ENCODE data around the gene ST6GALNAC1. TPM values are rescaled to one million over a fixed set of nuclear protein-coding genes. Genes with fewer than 3 reads are reported as not detected.

The ST6GALNAC1 gene
- total and polyA plus RNA-seq, 10 of the 15 experiments (the other 5 are each of a cell fraction or from before 2014, with no cell fraction given) = 0.08 TPM; not detected in 9

DNA sequence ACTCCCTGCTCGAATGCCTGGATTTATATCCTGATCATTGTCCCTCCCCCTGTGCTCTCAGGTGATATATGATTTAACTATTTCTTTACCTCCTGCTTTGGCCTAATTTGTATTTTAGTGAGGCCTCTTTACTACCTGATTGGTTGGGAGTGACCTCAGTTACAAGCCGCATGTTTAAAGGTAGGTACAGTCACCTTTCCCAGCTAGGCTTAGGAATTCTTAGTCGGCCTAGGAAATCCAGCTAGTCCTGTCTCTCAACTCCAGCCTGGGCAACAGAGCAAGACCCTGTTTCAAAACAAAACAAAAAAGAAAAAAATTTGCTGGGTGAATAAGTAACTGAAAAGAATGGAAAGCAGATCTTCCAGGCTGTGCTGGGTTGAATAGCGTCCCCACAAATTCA is 31.1 kb downstream of the ST6GALNAC1 start (continued):
- TF ChIP-seq, protein P1, sequence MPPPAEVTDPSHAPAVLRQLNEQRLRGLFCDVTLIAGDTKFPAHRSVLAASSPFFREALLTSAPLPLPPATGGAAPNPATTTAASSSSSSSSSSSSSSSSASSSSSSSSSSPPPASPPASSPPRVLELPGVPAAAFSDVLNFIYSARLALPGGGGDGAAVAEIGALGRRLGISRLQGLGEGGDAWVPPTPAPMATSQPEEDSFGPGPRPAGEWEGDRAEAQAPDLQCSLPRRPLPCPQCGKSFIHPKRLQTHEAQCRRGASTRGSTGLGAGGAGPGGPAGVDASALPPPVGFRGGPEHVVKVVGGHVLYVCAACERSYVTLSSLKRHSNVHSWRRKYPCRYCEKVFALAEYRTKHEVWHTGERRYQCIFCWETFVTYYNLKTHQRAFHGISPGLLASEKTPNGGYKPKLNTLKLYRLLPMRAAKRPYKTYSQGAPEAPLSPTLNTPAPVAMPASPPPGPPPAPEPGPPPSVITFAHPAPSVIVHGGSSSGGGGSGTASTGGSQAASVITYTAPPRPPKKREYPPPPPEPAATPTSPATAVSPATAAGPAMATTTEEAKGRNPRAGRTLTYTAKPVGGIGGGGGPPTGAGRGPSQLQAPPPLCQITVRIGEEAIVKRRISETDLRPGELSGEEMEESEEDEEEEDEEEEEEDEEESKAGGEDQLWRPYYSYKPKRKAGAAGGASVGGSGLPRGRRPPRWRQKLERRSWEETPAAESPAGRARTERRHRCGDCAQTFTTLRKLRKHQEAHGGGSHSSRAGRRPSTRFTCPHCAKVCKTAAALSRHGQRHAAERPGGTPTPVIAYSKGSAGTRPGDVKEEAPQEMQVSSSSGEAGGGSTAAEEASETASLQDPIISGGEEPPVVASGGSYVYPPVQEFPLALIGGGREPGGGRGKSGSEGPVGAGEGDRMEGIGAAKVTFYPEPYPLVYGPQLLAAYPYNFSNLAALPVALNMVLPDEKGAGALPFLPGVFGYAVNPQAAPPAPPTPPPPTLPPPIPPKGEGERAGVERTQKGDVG (CRISPR knock-in tag; IDR thresholded peaks at IDR 0.05) = no peak
- no peak for TF ChIP-seq MXI1 (IDR thresholded peaks at IDR 0.05; ENCODE audit: low read depth, low read length)

DNA sequence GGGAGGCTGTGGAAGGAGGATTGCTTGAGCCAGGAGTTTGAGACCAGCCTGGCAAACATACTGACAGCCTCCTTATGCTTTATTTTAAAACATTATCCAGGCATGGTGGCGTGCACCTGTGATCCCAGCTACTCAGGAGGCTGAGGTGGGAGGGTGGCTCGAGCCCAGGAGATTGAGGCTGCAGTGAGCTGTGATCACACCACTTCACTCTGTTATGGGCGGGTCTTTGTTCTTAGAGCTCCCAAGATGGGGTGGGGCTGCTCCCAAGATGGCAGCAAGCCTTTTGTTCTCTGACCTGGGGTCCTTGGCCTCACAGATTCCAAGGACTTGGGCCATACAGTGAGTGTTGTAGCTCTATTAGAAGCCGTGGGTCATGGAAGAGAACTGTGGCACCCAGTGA is 31.8 kb downstream of the ST6GALNAC1 start:
- DNase-seq (ENCODE audit: low read depth, low spot score) = no peak
- in situ Hi-C loops (cut with MboI) = no loop called here
- RAD21 ChIA-PET (ENCODE audit: unreplicated experiment) = interaction anchor here (0.6 to 1.1 kb wide), 2 partner anchors 10 to 13 kb away, joined by 3 to 4 read pairs; no protein-coding TSS in a partner anchor
- POLR2A ChIA-PET = no interaction called here
- H4K20me1 ChIP-seq (ENCODE audit: control insufficient read depth, insufficient read depth) = no peaks in the 10 kb centered on the region
- CTCF ChIA-PET = interaction anchor here (0.6 to 1.9 kb wide), 8 partner anchors 9 to 447 kb away, joined by 3 to 6 read pairs (median 4); no protein-coding TSS in a partner anchor
- SMC1A ChIA-PET (ENCODE audit: uncharacterized antibody, unreplicated experiment) = interaction anchor here (0.7 to 1.3 kb wide), 3 partner anchors 13 to 83 kb away, joined by 3 to 5 read pairs (median 3); no protein-coding TSS in a partner anchor
- H3K36me3 ChIP-seq (ENCODE audit: control insufficient read depth in 2 of 2, insufficient read depth in 2 of 2, low read length in 1 of 2) = no peaks in the 10 kb centered on the region
- H3K9ac ChIP-seq (ENCODE audit: control insufficient read depth, insufficient read depth, low read length) = no peak overlapping the region
- H3K79me2 ChIP-seq (ENCODE audit: control insufficient read depth, insufficient read depth, low read length) = no peaks in the 10 kb centered on the region
- FAIRE-seq = no peak
- intact Hi-C loops (cut with micrococcal nuclease; ENCODE audit: unreplicated experiment) = no loop called here
- no peaks in the 10 kb centered on the region for H3K4me1 ChIP-seq (ENCODE audit: control insufficient read depth, insufficient read depth, low read length)
- no peak for ATAC-seq
- no peaks in the 10 kb centered on the region; the same call in 2 of the 3 replicates for H3K9me3 ChIP-seq (replicated peaks; ENCODE audit: control insufficient read depth, insufficient read depth, low read length)
- WGBS (ENCODE audit: insufficient coverage, insufficient replicate concordance, low lambda C conversion rate, missing lambda C conversion rate) = 7% methylated on average over 4 of the region's 4 CpGs
- no peak overlapping the region for H3K27ac ChIP-seq (ENCODE audit: control insufficient read depth, insufficient read depth)
- no TSS peak for BruUV-seq (replicated peaks)
- H2AFZ ChIP-seq (ENCODE audit: control insufficient read depth, low read depth, low read length) = no peak overlapping the region
- H3K27me3 ChIP-seq (replicated peaks in 1 of 2; ENCODE audit: control insufficient read depth in 2 of 2, insufficient read depth in 2 of 2, low read length in 1 of 2) = no peaks in the 10 kb centered on the region
- no peak overlapping the region for H3K4me2 ChIP-seq (ENCODE audit: control insufficient read depth, insufficient read depth)
- no peak overlapping the region for H3K4me3 ChIP-seq
- TF ChIP-seq NRF1 (conservative IDR thresholded peaks at IDR 0.05; ENCODE audit: low read depth, low read length) = no peak
- TF ChIP-seq, protein P2, sequence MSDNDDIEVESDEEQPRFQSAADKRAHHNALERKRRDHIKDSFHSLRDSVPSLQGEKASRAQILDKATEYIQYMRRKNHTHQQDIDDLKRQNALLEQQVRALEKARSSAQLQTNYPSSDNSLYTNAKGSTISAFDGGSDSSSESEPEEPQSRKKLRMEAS (IDR thresholded peaks at IDR 0.05; ENCODE audit: low read depth, low read length) = no peak
- TF ChIP-seq IKZF2 (IDR thresholded peaks at IDR 0.05) = no peak
- TF ChIP-seq, protein P3, sequence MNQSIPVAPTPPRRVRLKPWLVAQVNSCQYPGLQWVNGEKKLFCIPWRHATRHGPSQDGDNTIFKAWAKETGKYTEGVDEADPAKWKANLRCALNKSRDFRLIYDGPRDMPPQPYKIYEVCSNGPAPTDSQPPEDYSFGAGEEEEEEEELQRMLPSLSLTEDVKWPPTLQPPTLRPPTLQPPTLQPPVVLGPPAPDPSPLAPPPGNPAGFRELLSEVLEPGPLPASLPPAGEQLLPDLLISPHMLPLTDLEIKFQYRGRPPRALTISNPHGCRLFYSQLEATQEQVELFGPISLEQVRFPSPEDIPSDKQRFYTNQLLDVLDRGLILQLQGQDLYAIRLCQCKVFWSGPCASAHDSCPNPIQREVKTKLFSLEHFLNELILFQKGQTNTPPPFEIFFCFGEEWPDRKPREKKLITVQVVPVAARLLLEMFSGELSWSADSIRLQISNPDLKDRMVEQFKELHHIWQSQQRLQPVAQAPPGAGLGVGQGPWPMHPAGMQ (IDR thresholded peaks at IDR 0.05; ENCODE audit: borderline replicate concordance) = no peak
- TF ChIP-seq KAT2A (conservative IDR thresholded peaks at IDR 0.05; ENCODE audit: control insufficient read depth, low read depth, low read length) = no peak
- TF ChIP-seq, protein P4, sequence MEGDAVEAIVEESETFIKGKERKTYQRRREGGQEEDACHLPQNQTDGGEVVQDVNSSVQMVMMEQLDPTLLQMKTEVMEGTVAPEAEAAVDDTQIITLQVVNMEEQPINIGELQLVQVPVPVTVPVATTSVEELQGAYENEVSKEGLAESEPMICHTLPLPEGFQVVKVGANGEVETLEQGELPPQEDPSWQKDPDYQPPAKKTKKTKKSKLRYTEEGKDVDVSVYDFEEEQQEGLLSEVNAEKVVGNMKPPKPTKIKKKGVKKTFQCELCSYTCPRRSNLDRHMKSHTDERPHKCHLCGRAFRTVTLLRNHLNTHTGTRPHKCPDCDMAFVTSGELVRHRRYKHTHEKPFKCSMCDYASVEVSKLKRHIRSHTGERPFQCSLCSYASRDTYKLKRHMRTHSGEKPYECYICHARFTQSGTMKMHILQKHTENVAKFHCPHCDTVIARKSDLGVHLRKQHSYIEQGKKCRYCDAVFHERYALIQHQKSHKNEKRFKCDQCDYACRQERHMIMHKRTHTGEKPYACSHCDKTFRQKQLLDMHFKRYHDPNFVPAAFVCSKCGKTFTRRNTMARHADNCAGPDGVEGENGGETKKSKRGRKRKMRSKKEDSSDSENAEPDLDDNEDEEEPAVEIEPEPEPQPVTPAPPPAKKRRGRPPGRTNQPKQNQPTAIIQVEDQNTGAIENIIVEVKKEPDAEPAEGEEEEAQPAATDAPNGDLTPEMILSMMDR (IDR thresholded peaks at IDR 0.05 in 2 of 3, conservative IDR thresholded peaks at IDR 0.05 in 1 of 3; ENCODE audit: control insufficient read depth in 2 of 3, extremely low read depth in 1 of 3, insufficient read depth in 1 of 3, low read depth in 3 of 3, low read length in 3 of 3) = no peak
- TF ChIP-seq EGR1 (IDR thresholded peaks at IDR 0.05; ENCODE audit: borderline replicate concordance in 1 of 2, low read depth in 2 of 2, low read length in 2 of 2) = no peak
- no peak for TF ChIP-seq NFXL1 (IDR thresholded peaks at IDR 0.05; ENCODE audit: borderline replicate concordance)
- TF ChIP-seq SUPT20H (IDR thresholded peaks at IDR 0.05; ENCODE audit: borderline replicate concordance, control insufficient read depth, low read depth, low read length) = no peak
